Duodenal mucosa (tissue), 2 donors: ENCODE data around the gene SDK1.

Experiments used
- H3K27ac ChIP-seq: one replicate; pipeline ENCODE4 v1.7.0; 2013; ENCODE audit warnings: low read depth, low read length
- H3K27me3 ChIP-seq, 2 donors: one replicate each; pipeline ENCODE4 v1.7.0; 2013; ENCODE audit warnings: low read length in 2 of 2, control low read depth in 1 of 2; ENCODE audit not compliant: insufficient read depth in 2 of 2, control insufficient read depth in 1 of 2
- H3K36me3 ChIP-seq, 2 donors: one replicate each; pipeline ENCODE4 v1.7.0; 2013; ENCODE audit warnings: low read length in 2 of 2, control low read depth in 1 of 2; ENCODE audit not compliant: insufficient read depth in 2 of 2, control insufficient read depth in 1 of 2
- H3K4me1 ChIP-seq, 2 donors: one replicate each; pipeline ENCODE4 v1.7.0; 2013; ENCODE audit warnings: low read length in 2 of 2, control low read depth in 1 of 2; ENCODE audit not compliant: insufficient read depth in 2 of 2, control insufficient read depth in 1 of 2
- H3K4me3 ChIP-seq, 2 donors: one replicate each; pipeline ENCODE4 v1.7.0; 2013; ENCODE audit warnings: low read length in 2 of 2, low read depth in 1 of 2
- H3K9ac ChIP-seq, 2 donors: one replicate each; pipeline ENCODE4 v1.7.0; 2013; ENCODE audit warnings: low read length in 2 of 2, low read depth in 1 of 2
- H3K9me3 ChIP-seq, 2 donors: one replicate each; pipeline ENCODE4 v1.7.0; 2013; ENCODE audit warnings: low read length in 2 of 2, control low read depth in 1 of 2; ENCODE audit not compliant: control insufficient read depth in 1 of 2

The SDK1 gene

DNA sequence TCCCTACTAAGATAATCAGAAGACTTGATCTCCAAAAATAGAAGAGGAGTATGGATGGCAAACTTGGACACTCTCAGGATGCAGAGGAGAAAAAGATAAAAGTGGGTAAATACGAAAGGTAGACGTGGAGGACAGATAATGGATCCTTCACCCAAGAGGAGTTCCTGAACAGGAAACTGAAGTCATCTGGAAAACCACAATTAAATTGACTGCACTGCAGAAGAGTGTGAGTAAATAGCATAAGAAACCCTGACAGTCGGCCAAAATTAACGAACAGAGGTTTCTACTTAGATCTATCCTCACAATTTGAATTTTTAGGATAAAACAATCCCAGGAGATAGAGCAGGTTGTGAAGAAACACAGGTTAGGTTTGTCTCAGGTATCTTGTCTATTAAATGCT is 70.5 kb downstream of the SDK1 start:
- H3K9ac ChIP-seq: no peak overlapping the region
- H3K27ac ChIP-seq: no peak overlapping the region

DNA sequence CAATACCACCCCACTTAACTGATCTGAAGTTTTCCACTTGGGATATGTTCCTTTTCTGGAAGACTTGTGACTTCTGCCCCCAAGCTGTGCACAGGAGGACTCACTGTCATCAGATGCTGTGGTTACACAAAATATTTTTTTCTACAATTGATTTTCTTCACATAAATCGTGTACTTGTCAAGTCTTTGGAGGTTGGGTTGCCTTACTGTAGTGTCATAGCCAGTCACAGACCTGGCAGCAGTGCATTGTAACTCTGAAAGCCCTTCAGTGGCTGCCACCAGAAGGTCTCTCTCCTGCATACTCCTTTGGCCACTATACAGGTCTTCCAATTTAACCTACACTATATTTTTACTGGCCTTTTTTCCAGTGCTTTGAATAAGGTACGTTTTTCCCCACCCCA is 73.2 kb downstream of the SDK1 start:
- no peak overlapping the region for H3K4me3 ChIP-seq
- no peak overlapping the region for H3K9ac ChIP-seq
- no peaks in the 10 kb centered on the region for H3K4me1 ChIP-seq
- H3K27me3 ChIP-seq: no peaks in the 10 kb centered on the region
- no peak overlapping the region for H3K27ac ChIP-seq
- H3K9me3 ChIP-seq: no peaks in the 10 kb centered on the region
- no peaks in the 10 kb centered on the region for H3K36me3 ChIP-seq

More for the DNA sequence above, 70.5 kb downstream of the SDK1 start:
- H3K9me3 ChIP-seq: no peaks in the 10 kb centered on the region
- no peak overlapping the region for H3K4me3 ChIP-seq
- peaks cover 0 to 2% of the 10 kb centered on the region in 2 donors for H3K27me3 ChIP-seq
- no peaks in the 10 kb centered on the region for H3K36me3 ChIP-seq
- no peaks in the 10 kb centered on the region for H3K4me1 ChIP-seq

DNA sequence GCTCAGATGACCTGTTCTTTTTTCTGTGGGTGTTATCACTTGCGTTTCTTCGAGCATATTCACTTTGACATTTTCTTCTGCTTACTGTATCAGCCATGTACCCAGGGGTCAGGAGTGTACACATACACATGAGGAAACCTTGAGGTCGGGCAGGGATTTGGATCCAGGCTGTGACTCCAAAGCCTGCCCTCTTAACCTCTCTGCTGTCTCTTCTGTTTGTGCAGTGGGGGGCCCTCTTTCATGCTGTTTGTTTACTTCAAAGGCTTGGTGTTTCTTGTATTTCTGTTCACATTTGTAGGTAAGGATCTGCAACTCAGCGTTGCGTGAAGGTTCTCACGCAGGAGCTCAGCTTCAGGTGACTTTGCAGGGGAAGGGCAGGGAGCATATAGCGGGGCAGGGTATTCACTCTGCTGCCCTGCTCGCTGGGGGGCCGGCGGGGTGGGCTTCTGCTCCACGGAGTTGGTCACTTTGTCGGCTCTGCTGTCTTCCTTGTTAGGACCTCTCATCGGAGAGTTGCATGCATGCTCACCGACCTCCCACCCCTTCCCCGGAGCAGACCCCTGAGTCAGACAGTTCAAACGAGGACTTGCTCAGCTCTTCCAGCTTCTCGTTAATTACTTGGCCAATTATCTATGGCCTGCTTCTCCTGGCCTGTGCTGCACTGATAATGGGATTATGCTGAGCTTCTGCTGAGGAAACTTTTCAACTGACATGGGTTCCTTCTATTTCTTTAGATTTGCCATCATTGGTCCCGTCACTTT is 77.5 kb downstream of the SDK1 start:
- Histone ChIP-seq H3K9me3 (no peaks in the 10 kb centered on the region), H3K4me3 (no peak overlapping the region), H3K27ac (no peak overlapping the region), H3K27me3 (no peaks in the 10 kb centered on the region), H3K9ac (no peak overlapping the region), H3K36me3 (no peaks in the 10 kb centered on the region), H3K4me1 (no peaks in the 10 kb centered on the region)

DNA sequence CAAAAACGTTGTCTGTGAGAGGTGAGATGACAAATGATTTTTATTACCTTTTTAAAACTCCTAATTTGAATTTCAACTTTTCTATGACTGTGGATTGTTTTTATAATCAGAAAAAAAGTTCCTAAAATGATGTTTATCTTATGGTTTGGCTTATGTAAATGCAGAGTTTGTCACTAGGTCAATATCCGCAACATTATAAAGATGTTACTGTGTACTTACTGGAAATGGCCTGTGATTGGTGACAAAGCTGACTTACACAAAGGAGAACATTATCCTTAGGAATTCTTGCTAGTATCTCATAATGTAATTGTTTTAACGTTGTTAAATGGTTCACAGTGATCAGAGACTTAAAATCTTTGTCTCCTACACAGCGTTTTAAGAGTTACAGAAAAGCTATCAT is 79.0 kb downstream of the SDK1 start:
- Histone ChIP-seq H3K9me3 (no peaks in the 10 kb centered on the region), H3K36me3 (no peaks in the 10 kb centered on the region), H3K4me1 (no peaks in the 10 kb centered on the region), H3K9ac (no peak overlapping the region), H3K4me3 (no peak overlapping the region), H3K27ac (no peak overlapping the region), H3K27me3 (no peaks in the 10 kb centered on the region)

DNA sequence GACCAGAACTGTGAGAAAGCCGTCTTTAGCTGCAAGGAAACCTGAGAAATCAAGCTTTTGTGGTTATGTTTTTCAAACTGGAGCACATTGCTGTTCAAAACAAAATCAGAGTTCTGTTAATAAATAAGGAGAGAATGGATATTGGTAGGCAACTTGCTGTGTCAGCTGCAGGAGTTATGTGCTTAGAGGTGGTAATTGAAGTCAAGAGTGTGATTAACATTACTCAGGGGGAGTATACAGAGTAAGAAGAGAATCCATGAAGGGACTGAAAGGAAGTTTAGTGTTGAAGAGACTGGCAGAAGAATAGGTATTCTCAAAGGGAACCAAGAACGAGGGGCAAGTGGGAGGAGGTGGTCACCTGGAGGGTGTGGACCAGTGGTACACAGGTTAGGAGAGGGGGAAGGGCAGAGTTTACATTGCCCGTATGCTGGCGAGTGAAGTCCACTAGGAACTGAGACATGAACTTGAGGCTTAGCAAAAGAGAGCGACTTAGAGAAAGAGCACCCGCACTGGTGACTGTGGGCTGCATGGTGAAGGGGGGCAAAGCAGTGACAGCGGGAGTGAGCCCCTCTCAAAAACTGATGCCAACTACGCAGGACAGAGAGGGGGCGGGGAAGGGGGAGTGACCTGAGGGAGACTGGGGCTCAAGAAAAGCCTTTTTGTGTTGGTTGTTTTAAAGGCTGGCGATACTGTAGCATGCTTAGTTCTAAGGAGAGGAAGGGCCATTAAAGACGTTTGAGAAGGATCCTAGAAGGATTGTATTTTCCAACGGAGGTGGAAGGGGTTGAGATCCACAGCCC is 80.0 kb downstream of the SDK1 start:
- Histone ChIP-seq H3K27ac (no peak overlapping the region), H3K4me3 (no peak overlapping the region), H3K27me3 (no peaks in the 10 kb centered on the region), H3K9me3 (no peaks in the 10 kb centered on the region), H3K9ac (no peak overlapping the region), H3K36me3 (no peaks in the 10 kb centered on the region), H3K4me1 (no peaks in the 10 kb centered on the region)

DNA sequence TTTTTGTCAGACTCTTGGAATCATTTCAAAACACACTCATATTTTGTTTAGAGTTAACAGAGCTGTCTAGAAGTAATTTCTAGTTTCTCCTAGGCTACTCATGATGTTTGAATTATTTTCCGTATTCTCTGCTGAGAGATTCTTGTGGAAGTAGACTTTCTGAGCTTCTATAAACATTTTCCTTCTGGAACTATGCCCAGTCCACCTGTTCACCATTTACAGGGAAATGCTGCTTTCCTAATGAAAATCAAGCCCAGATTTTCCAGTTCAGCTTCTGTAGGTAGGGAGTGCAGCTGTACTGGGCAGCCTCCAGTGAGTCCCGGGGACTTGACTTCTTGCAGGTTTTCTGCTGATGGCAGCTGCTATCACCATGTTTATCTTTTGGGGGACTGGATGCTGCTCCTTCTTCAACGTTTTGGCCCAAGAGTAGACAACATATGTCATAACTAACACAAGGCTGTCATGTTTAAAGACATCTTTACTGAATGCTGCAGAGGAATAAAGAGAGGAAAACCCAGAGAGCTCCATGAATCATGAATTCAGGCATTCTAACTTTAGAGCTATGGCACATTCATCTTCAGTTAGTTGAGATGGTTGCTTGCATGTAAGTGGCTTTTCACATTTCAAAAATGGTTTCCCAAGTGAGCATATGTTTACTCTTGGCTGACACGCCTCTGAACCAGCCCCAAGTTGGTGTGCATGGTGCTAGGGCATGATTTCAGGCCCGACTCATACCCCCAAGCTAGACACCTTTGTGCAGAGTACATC is 85.6 kb downstream of the SDK1 start:
- H3K4me1 ChIP-seq: no peaks in the 10 kb centered on the region
- no peak overlapping the region for H3K27ac ChIP-seq
- H3K9ac ChIP-seq: no peak overlapping the region
- H3K27me3 ChIP-seq: no peaks in the 10 kb centered on the region
- H3K36me3 ChIP-seq: no peaks in the 10 kb centered on the region
- H3K4me3 ChIP-seq: no peak overlapping the region
- H3K9me3 ChIP-seq: no peaks in the 10 kb centered on the region

DNA sequence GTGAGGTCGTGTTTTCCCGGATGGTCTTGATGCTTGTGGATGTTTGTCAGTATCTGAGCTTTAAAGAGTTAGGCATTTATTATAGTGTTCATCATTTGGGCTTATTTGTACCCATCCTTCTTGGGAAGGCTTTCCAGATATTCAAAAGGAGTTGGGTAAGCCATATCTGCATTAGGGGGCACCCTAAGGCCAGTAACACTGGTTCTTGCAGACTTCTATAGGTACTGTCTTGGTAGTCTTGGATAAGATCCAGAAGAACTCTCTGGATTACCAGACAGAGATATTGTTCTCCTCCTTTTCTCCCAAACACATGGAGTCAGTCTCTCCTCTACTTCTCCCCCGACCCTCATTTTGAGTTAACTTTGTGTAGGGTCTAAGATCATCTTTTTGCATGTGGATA is 92.8 kb downstream of the SDK1 start:
- H3K4me1 ChIP-seq: no peaks in the 10 kb centered on the region
- H3K4me3 ChIP-seq: no peak overlapping the region
- H3K27me3 ChIP-seq: no peaks in the 10 kb centered on the region
- H3K9me3 ChIP-seq: peaks cover 0 to 14% of the 10 kb centered on the region in 2 donors
- H3K36me3 ChIP-seq: no peaks in the 10 kb centered on the region
- no peak overlapping the region for H3K27ac ChIP-seq
- no peak overlapping the region for H3K9ac ChIP-seq

DNA sequence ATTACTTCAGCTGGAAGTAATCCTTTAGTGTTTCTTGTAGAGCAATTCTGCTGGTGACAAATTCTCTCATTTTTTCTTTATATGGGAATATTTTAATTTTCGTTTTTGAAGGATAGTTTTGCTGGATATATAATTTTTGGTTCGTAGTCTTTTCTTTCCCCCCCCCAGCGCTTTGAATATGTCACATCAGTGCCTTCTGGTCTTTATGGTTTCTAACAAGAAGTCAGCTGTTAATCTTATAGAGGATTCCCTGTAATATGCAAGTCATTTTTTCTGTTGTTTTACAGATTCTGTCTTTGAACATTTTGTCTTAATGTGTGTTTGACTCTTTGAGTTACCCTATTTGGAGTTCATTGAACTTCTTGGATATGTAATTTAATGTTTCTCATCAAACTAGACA is 96.3 kb downstream of the SDK1 start:
- H3K4me3 ChIP-seq: no peak overlapping the region
- H3K4me1 ChIP-seq: no peaks in the 10 kb centered on the region
- no peaks in the 10 kb centered on the region for H3K27me3 ChIP-seq
- H3K9ac ChIP-seq: no peak overlapping the region
- H3K9me3 ChIP-seq: peaks cover 0 to 14% of the 10 kb centered on the region in 2 donors
- no peaks in the 10 kb centered on the region for H3K36me3 ChIP-seq
- no peak overlapping the region for H3K27ac ChIP-seq

GRCh38 chr7:3399858-3400257 is 98.8 kb downstream of the SDK1 start:
- Histone ChIP-seq H3K27me3 (no peaks in the 10 kb centered on the region), H3K27ac (no peak overlapping the region), H3K4me3 (no peak overlapping the region), H3K36me3 (no peaks in the 10 kb centered on the region), H3K9me3 (peaks cover 0 to 14% of the 10 kb centered on the region in 2 donors), H3K9ac (no peak overlapping the region), H3K4me1 (no peaks in the 10 kb centered on the region)

DNA sequence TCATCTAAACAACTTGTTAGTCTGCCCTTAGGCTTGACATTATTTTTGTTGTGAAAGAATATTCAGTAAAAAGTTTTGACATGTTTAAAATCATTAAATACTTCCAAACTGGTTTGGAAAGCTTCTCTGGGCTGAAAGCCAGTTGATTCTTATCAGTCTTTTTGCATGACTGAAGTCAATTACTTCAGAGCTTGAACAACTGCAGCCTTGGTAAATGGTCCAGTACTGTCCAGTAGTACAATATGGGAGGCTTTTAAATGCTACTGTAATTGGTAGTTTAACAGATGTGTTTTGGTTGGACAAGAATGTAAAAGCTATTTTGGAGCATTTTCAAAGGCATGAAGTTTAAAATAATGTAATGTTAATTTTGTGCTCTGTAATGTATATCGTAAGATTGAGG is 103.4 kb downstream of the SDK1 start:
- H3K27ac ChIP-seq: no peak overlapping the region
- no peaks in the 10 kb centered on the region for H3K9me3 ChIP-seq
- no peaks in the 10 kb centered on the region for H3K36me3 ChIP-seq

More for the DNA sequence above, 103.4 kb downstream of the SDK1 start:
- H3K4me1 ChIP-seq: no peaks in the 10 kb centered on the region
- H3K27me3 ChIP-seq: no peaks in the 10 kb centered on the region
- no peak overlapping the region for H3K9ac ChIP-seq
- H3K4me3 ChIP-seq: no peak overlapping the region
